GM10847 (cell line): ENCODE data around the gene AKAP3.

Experiments used
- POLR2A ChIP-seq: IDR thresholded peaks from 2 replicates; pipeline ENCODE4 v1.6.1; 2011; ENCODE audit not compliant: insufficient read length; ENCODE audit errors: extremely low read depth

Gene AKAP3

DNA sequence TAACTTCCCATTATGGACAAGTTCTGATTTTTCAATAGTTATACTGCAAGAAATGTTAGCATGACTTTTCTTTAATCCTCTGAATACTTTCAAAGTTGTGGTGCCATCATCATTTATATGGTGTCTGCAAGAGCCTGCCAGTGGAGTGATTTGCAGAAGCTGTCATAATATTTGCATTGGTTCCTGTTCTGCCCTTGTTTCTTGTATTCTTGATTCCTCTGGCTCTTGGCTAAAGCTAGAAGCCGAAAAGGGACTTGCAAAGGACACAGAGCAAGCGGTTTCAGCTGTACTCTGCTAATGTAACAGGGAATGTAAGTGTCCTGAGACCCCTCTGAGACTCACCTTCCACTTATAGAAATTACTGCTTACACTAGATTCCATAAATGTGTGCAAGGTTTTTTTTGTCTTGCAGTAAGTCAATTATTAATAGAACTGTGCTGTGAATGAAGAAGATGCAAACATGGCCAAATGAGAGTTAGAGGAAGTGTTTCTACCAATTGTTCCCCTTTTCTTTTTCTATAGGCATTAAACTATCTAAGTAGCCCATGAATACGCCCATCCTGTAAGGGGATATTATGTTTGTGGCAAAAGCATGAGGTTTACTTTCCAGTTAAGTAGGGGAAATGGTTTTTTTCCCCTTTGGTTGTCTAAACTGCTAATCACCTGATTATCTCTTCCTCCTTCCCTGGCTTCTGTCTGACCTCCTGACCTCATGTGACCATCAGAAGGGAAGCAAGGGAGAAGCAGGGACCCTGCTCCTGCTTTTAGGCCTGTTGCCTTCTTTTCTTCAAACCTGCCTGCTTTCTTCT, 81.6 kb downstream of the AKAP3 start:
- no peak for TF ChIP-seq POLR2A

DNA sequence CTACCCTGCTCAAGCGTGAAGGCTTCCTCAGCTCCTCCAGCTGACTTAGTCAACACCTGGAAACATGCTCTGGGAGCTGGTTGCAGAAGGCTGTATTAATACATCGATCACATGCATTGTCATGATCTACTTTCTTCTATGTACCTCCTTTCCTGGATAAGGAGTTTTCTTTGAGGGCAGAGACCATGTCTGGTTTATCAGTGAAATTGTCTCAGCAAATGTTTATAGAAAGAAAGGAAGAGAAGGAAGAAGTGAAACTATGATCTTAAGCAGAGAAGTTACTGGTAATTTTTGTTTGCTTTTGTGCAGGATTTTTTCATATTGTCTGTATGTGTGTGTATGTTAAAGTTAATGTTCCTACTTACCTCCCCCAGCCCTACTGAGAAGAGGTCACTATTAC, 82.4 kb downstream of the AKAP3 start:
- TF ChIP-seq POLR2A = no peak
